GM23338 (cell line): Measurements from ENCODE around the gene ATP10A. TPM values are rescaled to one million over a fixed set of nuclear protein-coding genes. Genes with fewer than 3 reads are reported as not detected.
A peak's percentile ranks its signal among the peaks of the same experiment; 100 is the strongest.

Experiments used
- ATAC-seq: fragments of 200-7000 bp; cut with Tn5 transposase; 3 replicates; pipeline ENCODE4 v1.9.1; 2020
- DNase-seq: peaks from one replicate; pipeline ENCODE4 v3.0.0-alpha.2; 2015; ENCODE audit warnings: low spot score
- H2AFZ ChIP-seq: fragments of 200-600 bp; sonication (generic); 2 replicates; pipeline ENCODE4 v1.8.0; 2016; ENCODE audit warnings: antibody characterized with exemption, mild to moderate bottlenecking, moderate library complexity
- H3F3A ChIP-seq: fragments of 200-600 bp; sonication (generic); replicated peaks from 2 replicates; pipeline ENCODE4 v1.8.0; 2017; ENCODE audit warnings: antibody characterized with exemption, mixed run types, low read depth
- H3K27ac ChIP-seq: fragments of 200-600 bp; sonication (generic); 2 replicates; pipeline ENCODE4 v1.6.1; 2016; ENCODE audit warnings: low read depth
- H3K27me3 ChIP-seq: fragments of 200-600 bp; sonication (generic); 2 replicates; pipeline ENCODE4 v1.8.0; 2016; ENCODE audit warnings: mild to moderate bottlenecking, mixed run types, moderate library complexity; ENCODE audit not compliant: insufficient read depth
- H3K36me3 ChIP-seq: fragments of 200-600 bp; sonication (generic); 2 replicates; pipeline ENCODE4 v1.8.0; 2016; ENCODE audit warnings: mild to moderate bottlenecking; ENCODE audit not compliant: insufficient read depth
- H3K4me1 ChIP-seq: fragments of 200-600 bp; sonication (generic); 2 replicates; pipeline ENCODE4 v1.8.0; 2016; ENCODE audit warnings: mild to moderate bottlenecking, moderate library complexity; ENCODE audit not compliant: insufficient read depth
- H3K4me2 ChIP-seq: fragments of 200-600 bp; sonication (generic); 2 replicates; pipeline ENCODE4 v1.7.1; 2017; ENCODE audit warnings: mixed run types
- H3K4me3 ChIP-seq: fragments of 200-600 bp; sonication (generic); 2 replicates; pipeline ENCODE4 v1.6.1; 2016; ENCODE audit warnings: mixed run types
- H3K79me2 ChIP-seq: fragments of 200-600 bp; sonication (generic); replicated peaks from 2 replicates; pipeline ENCODE4 v1.8.0; 2017; ENCODE audit warnings: mild to moderate bottlenecking; ENCODE audit not compliant: insufficient read depth
- H3K9me2 ChIP-seq: fragments of 200-600 bp; sonication (generic); 2 replicates; pipeline ENCODE4 v1.8.0; 2017; ENCODE audit not compliant: insufficient read depth
- H4K20me1 ChIP-seq: fragments of 200-600 bp; sonication (generic); replicated peaks from 2 replicates; pipeline ENCODE4 v1.8.0; 2017; ENCODE audit warnings: mild to moderate bottlenecking; ENCODE audit not compliant: insufficient read depth
- H3K27ac Mint-ChIP-seq: 2 replicates; pipeline ENCODE4 v1.8.0; 2020; ENCODE audit warnings: inconsistent platforms, mild to moderate bottlenecking, moderate library complexity, mixed read lengths
- H3K27me3 Mint-ChIP-seq: 3 replicates; pipeline ENCODE4 v1.8.0; 2022; ENCODE audit warnings: low read depth, mild to moderate bottlenecking, moderate library complexity, mixed read lengths, inconsistent platforms; ENCODE audit not compliant: insufficient read depth, poor library complexity
- H3K36me3 Mint-ChIP-seq: 3 replicates; pipeline ENCODE4 v1.8.0; 2021; ENCODE audit warnings: low read depth, mild to moderate bottlenecking, inconsistent platforms, moderate library complexity, mixed read lengths
- H3K4me1 Mint-ChIP-seq: 3 replicates; pipeline ENCODE4 v1.8.0; 2020; ENCODE audit warnings: mild to moderate bottlenecking, inconsistent platforms, mixed read lengths
- H3K4me3 Mint-ChIP-seq: 3 replicates; pipeline ENCODE4 v1.8.0; 2021; ENCODE audit warnings: moderate library complexity, mild to moderate bottlenecking, inconsistent platforms, mixed read lengths
- H3K9me3 Mint-ChIP-seq: 3 replicates; pipeline ENCODE4 v1.8.0; 2020; ENCODE audit warnings: moderate library complexity, mild to moderate bottlenecking, inconsistent platforms, mixed read lengths
- CTCF ChIP-seq, 2 experiments: fragments of 200-600 bp in 1 of 2; sonication (generic) in 1 of 2; conservative IDR thresholded peaks; 2 replicates each; pipeline versions ENCODE4 v1.5.1 to v1.6.1; 2016 to 2017; ENCODE audit warnings: antibody characterized with exemption in 2 of 2, low read depth in 2 of 2, mild to moderate bottlenecking in 2 of 2, moderate library complexity in 1 of 2
- ETS1 ChIP-seq: IDR thresholded peaks from 2 replicates; pipeline ENCODE4 v1.6.1; 2016; ENCODE audit warnings: antibody characterized with exemption
- EZH2 ChIP-seq: fragments of 200-600 bp; sonication (generic); IDR thresholded peaks from one replicate; pipeline ENCODE4 v1.8.0; 2017; ENCODE audit warnings: antibody characterized with exemption, mild to moderate bottlenecking, low read depth; ENCODE audit not compliant: unreplicated experiment
- EZH2phosphoT487 ChIP-seq: fragments of 200-600 bp; sonication (generic); IDR thresholded peaks from one replicate; pipeline ENCODE4 v1.8.1; 2018; ENCODE audit warnings: antibody characterized with exemption; ENCODE audit not compliant: unreplicated experiment
- NANOG ChIP-seq: IDR thresholded peaks from 2 replicates; pipeline ENCODE4 v1.6.1; 2016; ENCODE audit warnings: antibody characterized with exemption, borderline replicate concordance
- POLR2AphosphoS5 ChIP-seq: IDR thresholded peaks from 2 replicates; pipeline ENCODE4 v1.6.1; 2016; ENCODE audit warnings: antibody characterized with exemption, low read depth
- STAT1 ChIP-seq: IDR thresholded peaks from one replicate; pipeline ENCODE4 v1.6.1; 2016; ENCODE audit warnings: antibody characterized with exemption; ENCODE audit not compliant: unreplicated experiment
- ZNF114 ChIP-seq: fragments of 250-450 bp; sonication (Bioruptor Pico); IDR thresholded peaks from 2 replicates; pipeline ENCODE4 v1.5.0; 2020; ENCODE audit warnings: mild to moderate bottlenecking, moderate library complexity
- ZNF331 ChIP-seq: fragments of 250-450 bp; sonication (Bioruptor Pico); IDR thresholded peaks from 2 replicates; pipeline ENCODE4 v1.5.0; 2020; ENCODE audit warnings: low read depth, mild to moderate bottlenecking, moderate library complexity
- ZNF462 ChIP-seq: fragments of 250-450 bp; sonication (Bioruptor Pico); IDR thresholded peaks from 2 replicates; pipeline ENCODE4 v1.5.0; 2020; ENCODE audit warnings: mild to moderate bottlenecking, moderate library complexity
- polyA plus RNA-seq: library from polyadenylated mRNA; unstranded; fragments of >200 nt; fragmentation: Nextera tagmentation; extraction: Ambion mirVana; gene quantifications from 2 replicates; pipeline ENCODE4 v1.2.1, GENCODE V29; 2016
- total RNA-seq: library from RNA; depleted of rRNA; stranded (reverse); fragments of >200 nt; shearing (Covaris generic); gene quantifications from 2 replicates; pipeline ENCODE4 v1.2.3, GENCODE V29; 2014

ATP10A gene
- total and polyA plus RNA-seq, 2 experiments from 2014 or later: 0.36 to 5.6 TPM

- peak overlapping the region; percentile 84 for H3K27ac Mint-ChIP-seq
- peaks cover 31% of the 10 kb centered on the region for H3K4me1 Mint-ChIP-seq
- Histone ChIP-seq H3K4me2 (peak overlapping the region; percentile 39), H3F3A (no peaks in the 10 kb centered on the region), H3K27me3 (no peaks in the 10 kb centered on the region), H3K4me1 (0 out of 2 replicates have a peak, but pooled peaks cover 8% of the 10 kb centered on the region), H2AFZ (no peak overlapping the region), H3K36me3 (no peaks in the 10 kb centered on the region), H3K79me2 (no peaks in the 10 kb centered on the region), H3K27ac (no peak overlapping the region), H4K20me1 (no peaks in the 10 kb centered on the region), H3K9me2 (no peaks in the 10 kb centered on the region), H3K4me3 (no peak overlapping the region)
- no peaks in the 10 kb centered on the region for H3K36me3 Mint-ChIP-seq
- ATAC-seq (no peak), DNase-seq (no peak)
- no peak overlapping the region for H3K4me3 Mint-ChIP-seq
- H3K27me3 Mint-ChIP-seq: peaks cover 9% of the 10 kb centered on the region
- H3K9me3 Mint-ChIP-seq: no peaks in the 10 kb centered on the region
- no peak for TF ChIP-seq ZNF331 (CRISPR knock-in tag)
- TF ChIP-seq EZH2phosphoT487: no peak
- no peak for TF ChIP-seq CTCF (conservative IDR thresholded peaks at IDR 0.05; ENCODE audit: low read depth in 2 of 2)
- TF ChIP-seq EZH2: no peak
- no peak for TF ChIP-seq STAT1
- TF ChIP-seq POLR2AphosphoS5: no peak
- TF ChIP-seq ZNF462 (CRISPR knock-in tag): no peak
- no peak for TF ChIP-seq ETS1
- TF ChIP-seq ZNF114 (CRISPR knock-in tag): no peak
- no peak for TF ChIP-seq NANOG
These were observed 88.3 kb downstream of the ATP10A start for GRCh38 chr15:25774871-25775270.
